Keratinocyte (primary cell): ENCODE measurements around the gene TMEM238. TPM values are rescaled to one million over a fixed set of nuclear protein-coding genes. Genes with fewer than 3 reads are reported as not detected.

Experiments
- DNase-seq: peaks from one replicate; pipeline ENCODE4 v3.0.0-alpha.2; 2011; ENCODE audit warnings: low read depth, missing footprints, low spot score
- FAIRE-seq: peaks from 2 replicates; lab custom pipeline; 2011; peaks lifted over from hg19 to GRCh38; lab: Jason Lieb, UNC
- H2AFZ ChIP-seq: 2 replicates; pipeline ENCODE4 v1.6.0; 2012; ENCODE audit warnings: low read length, control low read depth, inconsistent platforms; ENCODE audit not compliant: control insufficient read depth
- H3K27ac ChIP-seq: 2 replicates; pipeline ENCODE4 v1.5.1; 2011; ENCODE audit warnings: low read length; ENCODE audit not compliant: control insufficient read depth, insufficient read depth
- H3K27me3 ChIP-seq: 3 replicates; pipeline ENCODE4 v1.6.0; 2011; ENCODE audit warnings: low read length; ENCODE audit not compliant: control insufficient read depth, insufficient read depth; ENCODE audit errors: extremely low read depth
- H3K36me3 ChIP-seq, 2 experiments: 2 replicates in 1 of 2; 3 replicates in 1 of 2; pipeline ENCODE4 v1.5.1; 2011; ENCODE audit warnings: low read length in 2 of 2, mild to moderate bottlenecking in 1 of 2; ENCODE audit not compliant: control insufficient read depth in 2 of 2, insufficient read depth in 2 of 2; ENCODE audit errors: extremely low read depth in 1 of 2
- H3K4me1 ChIP-seq: 3 replicates; pipeline ENCODE4 v1.5.1; 2011; ENCODE audit warnings: low read length; ENCODE audit not compliant: control insufficient read depth, insufficient read depth; ENCODE audit errors: extremely low read depth
- H3K4me2 ChIP-seq: 3 replicates; pipeline ENCODE4 v1.6.0; 2011; ENCODE audit warnings: low read depth, low read length; ENCODE audit not compliant: control insufficient read depth, insufficient read depth; ENCODE audit errors: extremely low read depth
- H3K4me3 ChIP-seq, 3 experiments: fragments of 200-600 bp in 1 of 3; sonication (generic) in 1 of 3; 2 replicates in 2 of 3; 3 replicates in 1 of 3; pipeline ENCODE4 v1.5.1; 2011 to 2016; ENCODE audit warnings: low read length in 3 of 3, mild to moderate bottlenecking in 3 of 3, control low read depth in 2 of 3, inconsistent platforms in 1 of 3, low read depth in 1 of 3, mixed read lengths in 1 of 3, mixed run types in 1 of 3, moderate library complexity in 1 of 3; ENCODE audit not compliant: control insufficient read depth in 2 of 3, insufficient read depth in 2 of 3; ENCODE audit errors: extremely low read depth in 1 of 3
- H3K79me2 ChIP-seq: 2 replicates; pipeline ENCODE4 v1.6.0; 2012; ENCODE audit warnings: low read length; ENCODE audit not compliant: control insufficient read depth, insufficient read depth
- H3K9ac ChIP-seq: 3 replicates; pipeline ENCODE4 v1.6.0; 2011; ENCODE audit warnings: low read length; ENCODE audit not compliant: control insufficient read depth, insufficient read depth; ENCODE audit errors: extremely low read depth
- H3K9me1 ChIP-seq: 3 replicates; pipeline ENCODE4 v1.6.0; 2011; ENCODE audit warnings: low read length; ENCODE audit not compliant: control insufficient read depth, insufficient read depth; ENCODE audit errors: extremely low read depth
- H3K9me3 ChIP-seq: 2 replicates; pipeline ENCODE4 v1.5.1; 2012; ENCODE audit warnings: low read depth, low read length; ENCODE audit not compliant: control insufficient read depth
- H4K20me1 ChIP-seq: 3 replicates; pipeline ENCODE4 v1.6.0; 2011; ENCODE audit warnings: low read length; ENCODE audit not compliant: control insufficient read depth, insufficient read depth; ENCODE audit errors: extremely low read depth
- EZH2 ChIP-seq: IDR thresholded peaks from one replicate; pipeline ENCODE4 v1.6.1; 2012; ENCODE audit warnings: inconsistent platforms, mild to moderate bottlenecking, low read length, moderate library complexity
- dilution Hi-C: fragments of 300-500 bp; cut with MboI; formaldehyde crosslinking; loops from one replicate; pipeline ENCODE4 v1.7.0; 2020; ENCODE audit warnings: low sequenced_read_pairs; ENCODE audit not compliant: extremely low pct_ligation_motif_present
- polyA plus RNA-seq, 5 experiments: library from polyadenylated mRNA; depleted of rRNA in 3 of 5; stranded (reverse) in 3 of 5; stranded (forward) in 1 of 5; unstranded in 1 of 5; fragments of >200 nt; gene quantifications; 1 replicate in 1 of 5; 2 replicates in 3 of 5; 3 replicates in 1 of 5; pipeline versions ENCODE4 v1.2.1 to v1.2.3, GENCODE V29; 2011 to 2012; ENCODE audit warnings: missing spikeins in 2 of 5, low read depth in 1 of 5, low replicate concordance in 1 of 5
- TF ChIP-seq, protein P1 (sequence below), 3 experiments: IDR thresholded peaks in 1 of 3; conservative IDR thresholded peaks in 1 of 3; optimal IDR thresholded peaks in 1 of 3; 2 replicates in 2 of 3; 3 replicates in 1 of 3; pipeline versions ENCODE3 to v1.5.1; 2011; ENCODE audit warnings: low read length in 3 of 3, mild to moderate bottlenecking in 3 of 3, moderate library complexity in 2 of 3, control low read depth in 1 of 3, inconsistent platforms in 1 of 3; ENCODE audit not compliant: insufficient read depth in 2 of 3; ENCODE audit errors: extremely low read depth in 1 of 3

The TMEM238 gene
- polyA plus RNA-seq, 1 donor (not counting 4 experiments of a cell fraction or from before 2014, with no cell fraction given): 0.24 TPM

DNA sequence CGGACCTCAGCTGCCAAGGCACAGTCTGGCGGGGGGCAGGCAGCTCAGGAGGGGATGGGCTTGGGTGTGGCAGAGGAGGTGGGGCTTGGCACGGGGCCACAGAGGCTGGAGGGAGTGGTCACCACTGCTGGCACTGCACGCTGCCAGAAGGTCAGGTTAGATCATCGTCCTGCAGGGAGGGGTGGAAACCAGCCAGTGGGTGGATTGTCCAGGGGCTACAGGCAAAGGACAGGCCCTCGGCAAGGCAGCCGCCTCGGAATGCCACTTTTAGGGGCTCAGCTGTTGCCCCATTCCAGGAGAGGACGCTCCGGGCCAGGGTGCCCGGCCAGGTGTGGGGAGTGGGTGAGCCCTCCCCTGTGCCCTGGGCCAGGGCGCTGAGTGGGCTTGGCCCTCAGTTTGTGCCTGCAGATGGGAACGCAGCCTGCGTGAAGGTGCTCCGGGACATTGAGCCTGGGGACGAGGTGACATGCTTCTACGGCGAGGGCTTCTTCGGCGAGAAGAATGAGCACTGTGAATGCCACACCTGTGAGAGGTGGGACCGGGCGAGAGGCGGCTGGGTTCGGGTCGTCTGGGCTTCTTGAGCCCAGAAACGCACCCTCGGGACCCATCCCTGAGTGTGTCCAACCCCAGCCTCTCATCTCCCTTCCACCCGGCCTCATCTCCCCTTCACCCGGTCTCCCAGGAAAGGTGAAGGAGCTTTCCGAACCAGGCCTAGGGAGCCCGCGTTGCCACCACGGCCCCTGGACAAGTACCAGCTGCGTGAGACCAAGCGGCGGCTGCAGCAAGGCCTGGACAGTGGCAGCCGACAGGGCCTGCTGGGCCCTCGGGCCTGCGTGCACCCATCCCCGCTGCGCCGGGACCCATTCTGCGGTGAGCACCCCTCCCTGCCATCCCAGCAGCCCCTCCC is 38.0 kb downstream of the TMEM238 start:
- Histone ChIP-seq H3K4me2 (no peak overlapping the region), H3K79me2 (no peaks in the 10 kb centered on the region), H3K9me1 (no peaks in the 10 kb centered on the region), H3K9me3 (no peaks in the 10 kb centered on the region), H3K4me1 (peaks cover 6% of the 10 kb centered on the region), H3K27me3 (no peaks in the 10 kb centered on the region), H3K4me3 (no peak overlapping the region), H3K27ac (no peak overlapping the region), H3K9ac (no peak overlapping the region), H4K20me1 (no peaks in the 10 kb centered on the region), H2AFZ (no peak overlapping the region), H3K36me3 (peaks cover 0 to 14% of the 10 kb centered on the region in 2 experiments)
- FAIRE-seq: no peak
- DNase-seq: no peak
- TF ChIP-seq, protein P1, sequence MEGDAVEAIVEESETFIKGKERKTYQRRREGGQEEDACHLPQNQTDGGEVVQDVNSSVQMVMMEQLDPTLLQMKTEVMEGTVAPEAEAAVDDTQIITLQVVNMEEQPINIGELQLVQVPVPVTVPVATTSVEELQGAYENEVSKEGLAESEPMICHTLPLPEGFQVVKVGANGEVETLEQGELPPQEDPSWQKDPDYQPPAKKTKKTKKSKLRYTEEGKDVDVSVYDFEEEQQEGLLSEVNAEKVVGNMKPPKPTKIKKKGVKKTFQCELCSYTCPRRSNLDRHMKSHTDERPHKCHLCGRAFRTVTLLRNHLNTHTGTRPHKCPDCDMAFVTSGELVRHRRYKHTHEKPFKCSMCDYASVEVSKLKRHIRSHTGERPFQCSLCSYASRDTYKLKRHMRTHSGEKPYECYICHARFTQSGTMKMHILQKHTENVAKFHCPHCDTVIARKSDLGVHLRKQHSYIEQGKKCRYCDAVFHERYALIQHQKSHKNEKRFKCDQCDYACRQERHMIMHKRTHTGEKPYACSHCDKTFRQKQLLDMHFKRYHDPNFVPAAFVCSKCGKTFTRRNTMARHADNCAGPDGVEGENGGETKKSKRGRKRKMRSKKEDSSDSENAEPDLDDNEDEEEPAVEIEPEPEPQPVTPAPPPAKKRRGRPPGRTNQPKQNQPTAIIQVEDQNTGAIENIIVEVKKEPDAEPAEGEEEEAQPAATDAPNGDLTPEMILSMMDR (optimal IDR thresholded peaks at IDR 0.05 in 1 of 3, IDR thresholded peaks at IDR 0.05 in 1 of 3, conservative IDR thresholded peaks at IDR 0.05 in 1 of 3; ENCODE audit: extremely low read depth in 1 of 3, insufficient read depth in 2 of 3, low read length in 3 of 3): no peak
- TF ChIP-seq EZH2: no peak
- dilution Hi-C loops: no loop called here

DNA sequence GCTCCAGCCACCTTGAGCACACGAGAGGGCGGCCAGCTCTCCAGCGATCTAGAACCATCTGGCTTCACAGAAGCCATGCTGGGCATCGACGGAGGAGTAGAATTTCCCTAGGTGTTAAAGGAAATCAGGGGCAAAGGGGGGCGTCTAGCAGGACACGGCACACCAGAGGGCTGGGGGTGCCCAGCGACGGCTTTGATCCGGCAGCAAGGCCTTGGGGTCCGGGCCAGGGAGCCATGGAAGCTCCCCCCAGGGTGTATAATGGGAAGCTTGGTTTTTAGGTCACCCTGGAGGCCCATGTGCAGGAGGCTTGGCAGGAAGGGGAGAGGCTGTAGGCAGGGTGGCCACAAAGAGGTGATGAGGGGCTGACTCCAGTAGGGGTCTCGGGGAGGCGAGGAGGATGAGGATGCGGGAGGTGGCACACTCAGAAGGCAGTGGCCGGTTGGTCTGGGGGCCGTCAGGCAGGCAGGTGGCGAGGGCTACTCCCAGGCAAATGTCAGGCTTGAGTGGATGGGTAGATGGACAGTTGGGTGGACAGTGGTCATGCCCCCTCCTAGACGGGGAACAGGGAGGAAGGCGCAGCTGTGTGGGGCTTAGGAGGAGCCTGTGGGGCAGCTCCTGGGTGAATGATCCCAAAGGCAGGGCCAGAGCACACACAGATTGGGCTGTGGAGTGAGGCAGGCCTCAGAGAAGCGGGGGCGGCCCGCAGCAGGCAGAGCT is 38.8 kb downstream of the TMEM238 start:
- Histone ChIP-seq H3K9me1 (no peaks in the 10 kb centered on the region), H3K4me1 (peaks cover 13% of the 10 kb centered on the region), H4K20me1 (no peaks in the 10 kb centered on the region), H3K79me2 (peaks cover 1% of the 10 kb centered on the region), H3K9me3 (no peaks in the 10 kb centered on the region), H3K36me3 (peaks cover 0 to 14% of the 10 kb centered on the region in 2 experiments), H2AFZ (no peak overlapping the region), H3K4me2 (no peak overlapping the region), H3K9ac (no peak overlapping the region), H3K27me3 (no peaks in the 10 kb centered on the region), H3K27ac (no peak overlapping the region), H3K4me3 (no peak overlapping the region)
- dilution Hi-C loops: no loop called here
- FAIRE-seq: no peak
- TF ChIP-seq, protein P1 (optimal IDR thresholded peaks at IDR 0.05 in 1 of 3, IDR thresholded peaks at IDR 0.05 in 1 of 3, conservative IDR thresholded peaks at IDR 0.05 in 1 of 3; ENCODE audit: extremely low read depth in 1 of 3, insufficient read depth in 2 of 3, low read length in 3 of 3): no peak
- no peak for TF ChIP-seq EZH2
- no peak for DNase-seq
